Thyroid gland (tissue), 4 donors: ENCODE results near the gene ATF6.

ENCODE experiments used
- POLR2A ChIP-seq, 2 donors: fragments of 450-650 bp; IDR thresholded peaks; one replicate each; pipeline ENCODE4 v1.6.1; 2017; ENCODE audit warnings: antibody characterized with exemption in 2 of 2, mild to moderate bottlenecking in 2 of 2, moderate library complexity in 1 of 2
- TF ChIP-seq, protein P1 (sequence below), 6 experiments: fragments of 200-600 bp in 3 of 6; fragments of 450-650 bp in 3 of 6; sonication (generic) in 3 of 6; IDR thresholded peaks; one replicate each; pipeline ENCODE4 v1.5.1; 2016 to 2019; ENCODE audit warnings: antibody characterized with exemption in 6 of 6, mild to moderate bottlenecking in 2 of 6, inconsistent platforms in 1 of 6, moderate library complexity in 1 of 6

- TF ChIP-seq, protein P1, sequence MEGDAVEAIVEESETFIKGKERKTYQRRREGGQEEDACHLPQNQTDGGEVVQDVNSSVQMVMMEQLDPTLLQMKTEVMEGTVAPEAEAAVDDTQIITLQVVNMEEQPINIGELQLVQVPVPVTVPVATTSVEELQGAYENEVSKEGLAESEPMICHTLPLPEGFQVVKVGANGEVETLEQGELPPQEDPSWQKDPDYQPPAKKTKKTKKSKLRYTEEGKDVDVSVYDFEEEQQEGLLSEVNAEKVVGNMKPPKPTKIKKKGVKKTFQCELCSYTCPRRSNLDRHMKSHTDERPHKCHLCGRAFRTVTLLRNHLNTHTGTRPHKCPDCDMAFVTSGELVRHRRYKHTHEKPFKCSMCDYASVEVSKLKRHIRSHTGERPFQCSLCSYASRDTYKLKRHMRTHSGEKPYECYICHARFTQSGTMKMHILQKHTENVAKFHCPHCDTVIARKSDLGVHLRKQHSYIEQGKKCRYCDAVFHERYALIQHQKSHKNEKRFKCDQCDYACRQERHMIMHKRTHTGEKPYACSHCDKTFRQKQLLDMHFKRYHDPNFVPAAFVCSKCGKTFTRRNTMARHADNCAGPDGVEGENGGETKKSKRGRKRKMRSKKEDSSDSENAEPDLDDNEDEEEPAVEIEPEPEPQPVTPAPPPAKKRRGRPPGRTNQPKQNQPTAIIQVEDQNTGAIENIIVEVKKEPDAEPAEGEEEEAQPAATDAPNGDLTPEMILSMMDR (IDR thresholded peaks at IDR 0.05): no peak
- no peak for TF ChIP-seq POLR2A (IDR thresholded peaks at IDR 0.05)
Observed at GRCh38 chr1:161932668-161933067, 166.5 kb downstream of the ATF6 start.
